Neural progenitor cell (in vitro differentiated cells): ENCODE results near the gene PAK1.

Experiments used
- EZH2 ChIP-seq: fragments of 200-600 bp; sonication (generic); IDR thresholded peaks from 2 replicates; pipeline ENCODE4 v1.6.1; 2017; ENCODE audit warnings: antibody characterized with exemption, mild to moderate bottlenecking, moderate library complexity
- EZH2phosphoT487 ChIP-seq: fragments of 200-600 bp; sonication (generic); IDR thresholded peaks from 2 replicates; pipeline ENCODE4 v1.6.1; 2017; ENCODE audit warnings: antibody characterized with exemption
- TF ChIP-seq, protein P1 (sequence below): fragments of 200-600 bp; sonication (generic); IDR thresholded peaks from 2 replicates; pipeline ENCODE4 v1.5.1; 2017; ENCODE audit warnings: antibody characterized with exemption, mild to moderate bottlenecking

DNA sequence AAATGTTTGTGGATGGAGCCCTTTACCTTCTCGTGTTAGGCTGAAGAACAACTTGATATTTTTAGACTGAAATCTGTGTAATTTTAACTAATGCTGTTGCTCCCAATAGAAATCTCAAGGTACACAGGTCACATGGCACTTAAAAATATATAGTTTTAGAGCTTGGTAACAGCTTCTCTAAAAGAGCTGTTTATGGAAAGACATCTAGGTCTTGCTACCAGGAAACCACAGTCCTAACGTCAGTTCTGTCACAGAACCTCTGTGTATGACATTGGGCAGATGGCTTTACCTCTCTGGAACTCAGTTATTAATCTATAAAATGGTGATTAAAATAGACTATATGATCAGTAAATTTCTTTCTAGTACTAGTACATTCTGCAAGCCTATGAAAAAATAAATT is 35.4 kb downstream of the PAK1 start:
- TF ChIP-seq EZH2 = no peak
- TF ChIP-seq, protein P1, sequence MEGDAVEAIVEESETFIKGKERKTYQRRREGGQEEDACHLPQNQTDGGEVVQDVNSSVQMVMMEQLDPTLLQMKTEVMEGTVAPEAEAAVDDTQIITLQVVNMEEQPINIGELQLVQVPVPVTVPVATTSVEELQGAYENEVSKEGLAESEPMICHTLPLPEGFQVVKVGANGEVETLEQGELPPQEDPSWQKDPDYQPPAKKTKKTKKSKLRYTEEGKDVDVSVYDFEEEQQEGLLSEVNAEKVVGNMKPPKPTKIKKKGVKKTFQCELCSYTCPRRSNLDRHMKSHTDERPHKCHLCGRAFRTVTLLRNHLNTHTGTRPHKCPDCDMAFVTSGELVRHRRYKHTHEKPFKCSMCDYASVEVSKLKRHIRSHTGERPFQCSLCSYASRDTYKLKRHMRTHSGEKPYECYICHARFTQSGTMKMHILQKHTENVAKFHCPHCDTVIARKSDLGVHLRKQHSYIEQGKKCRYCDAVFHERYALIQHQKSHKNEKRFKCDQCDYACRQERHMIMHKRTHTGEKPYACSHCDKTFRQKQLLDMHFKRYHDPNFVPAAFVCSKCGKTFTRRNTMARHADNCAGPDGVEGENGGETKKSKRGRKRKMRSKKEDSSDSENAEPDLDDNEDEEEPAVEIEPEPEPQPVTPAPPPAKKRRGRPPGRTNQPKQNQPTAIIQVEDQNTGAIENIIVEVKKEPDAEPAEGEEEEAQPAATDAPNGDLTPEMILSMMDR = no peak
- TF ChIP-seq EZH2phosphoT487 = no peak
